SU-DHL-6 (cell line): ENCODE measurements around the gene THEMIS.
A peak's percentile ranks its signal among the peaks of the same experiment; 100 is the strongest.

Experiments
- H2AFZ ChIP-seq: fragments of 200-600 bp; sonication (generic); 2 replicates; pipeline ENCODE4 v1.6.1; 2014; ENCODE audit warnings: low read depth, mild to moderate bottlenecking, moderate library complexity, mixed read lengths, antibody characterized with exemption, low read length; ENCODE audit not compliant: severe bottlenecking
- H3F3A ChIP-seq: fragments of 200-600 bp; shearing (Covaris generic); 2 replicates; pipeline ENCODE4 v1.6.0; 2016; ENCODE audit warnings: antibody characterized with exemption, mild to moderate bottlenecking; ENCODE audit not compliant: insufficient read depth
- H3K27ac ChIP-seq: fragments of 200-600 bp; sonication (generic); 2 replicates; pipeline ENCODE4 v1.5.1; 2016; ENCODE audit warnings: low read depth, mild to moderate bottlenecking, low read length, moderate library complexity, mixed read lengths
- H3K27me3 ChIP-seq: fragments of 200-600 bp; sonication (generic), shearing (Covaris generic); 2 replicates; pipeline ENCODE4 v1.6.0; 2014; ENCODE audit warnings: mild to moderate bottlenecking, low read length
- H3K36me3 ChIP-seq: fragments of 200-600 bp; sonication (generic); 2 replicates; pipeline ENCODE4 v1.6.1; 2014; ENCODE audit warnings: mild to moderate bottlenecking, low read length, mixed read lengths
- H3K4me2 ChIP-seq: fragments of 300-600, 200-600 bp; shearing (Covaris generic), sonication (generic); 2 replicates; pipeline ENCODE4 v1.6.0; 2014; ENCODE audit warnings: low read length, low read depth, mild to moderate bottlenecking; ENCODE audit not compliant: poor library complexity, severe bottlenecking
- H3K4me3 ChIP-seq: fragments of 200-600 bp; sonication (generic); 2 replicates; pipeline ENCODE4 v1.5.1; 2014; ENCODE audit warnings: antibody characterized with exemption, low read length, mild to moderate bottlenecking, mixed read lengths; ENCODE audit not compliant: insufficient read depth, poor library complexity, severe bottlenecking
- H3K79me2 ChIP-seq: fragments of 200-600 bp; sonication (generic); 2 replicates; pipeline ENCODE4 v1.6.1; 2014; ENCODE audit warnings: mild to moderate bottlenecking, low read length, moderate library complexity; ENCODE audit not compliant: insufficient read depth
- H3K9ac ChIP-seq: fragments of 200-600 bp; sonication (generic); 2 replicates; pipeline ENCODE4 v1.7.0; 2014; ENCODE audit warnings: mild to moderate bottlenecking, low read length
- H3K9me2 ChIP-seq: fragments of 200-600 bp; sonication (generic); replicated peaks from 2 replicates; pipeline ENCODE4 v1.6.1; 2014; ENCODE audit warnings: low read length; ENCODE audit not compliant: insufficient read depth
- H3K9me3 ChIP-seq: fragments of 200-600 bp; sonication (generic); 2 replicates; pipeline ENCODE4 v1.6.1; 2014; ENCODE audit warnings: low read length, mixed read lengths; ENCODE audit not compliant: insufficient read depth
- H4K20me1 ChIP-seq: fragments of 200-600 bp; sonication (generic); 2 replicates; pipeline ENCODE4 v1.6.1; 2014; ENCODE audit warnings: low read depth, mild to moderate bottlenecking, antibody characterized with exemption, low read length, moderate library complexity, mixed read lengths
- EZH2phosphoT487 ChIP-seq: fragments of 200-600 bp; sonication (generic), shearing (Covaris generic); conservative IDR thresholded peaks from 2 replicates; pipeline ENCODE4 v1.6.1; 2018; ENCODE audit warnings: mild to moderate bottlenecking, antibody characterized with exemption, low read length, moderate library complexity, mixed read lengths
- TF ChIP-seq, protein P1 (sequence below): fragments of 200-600 bp; sonication (generic); IDR thresholded peaks from one replicate; pipeline ENCODE4 v1.5.1; 2017; ENCODE audit warnings: antibody characterized with exemption, mild to moderate bottlenecking, low read length, moderate library complexity; ENCODE audit not compliant: insufficient read depth, poor library complexity, severe bottlenecking

The THEMIS gene

DNA sequence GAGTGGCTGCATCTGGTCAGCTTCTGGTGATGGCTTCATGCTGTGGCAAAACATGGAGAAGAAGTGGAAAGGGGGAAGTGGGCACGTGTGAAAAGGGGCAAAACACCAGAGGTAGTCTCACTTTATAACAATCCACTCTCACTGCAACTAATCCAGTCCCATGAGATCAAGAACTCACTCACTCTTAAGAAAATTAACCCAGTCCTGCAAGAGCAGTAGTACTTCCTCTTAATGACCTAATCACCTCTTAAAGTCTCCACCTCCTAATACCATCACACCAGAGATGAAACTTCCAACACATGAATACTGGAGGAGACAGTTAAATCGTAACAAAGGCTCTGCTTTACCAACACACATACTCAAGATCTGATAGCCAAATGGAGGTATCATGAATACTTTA, 152.6 kb downstream of the THEMIS start:
- no peaks in the 10 kb centered on the region for H3K79me2 ChIP-seq
- no peaks in the 10 kb centered on the region for H3F3A ChIP-seq

DNA sequence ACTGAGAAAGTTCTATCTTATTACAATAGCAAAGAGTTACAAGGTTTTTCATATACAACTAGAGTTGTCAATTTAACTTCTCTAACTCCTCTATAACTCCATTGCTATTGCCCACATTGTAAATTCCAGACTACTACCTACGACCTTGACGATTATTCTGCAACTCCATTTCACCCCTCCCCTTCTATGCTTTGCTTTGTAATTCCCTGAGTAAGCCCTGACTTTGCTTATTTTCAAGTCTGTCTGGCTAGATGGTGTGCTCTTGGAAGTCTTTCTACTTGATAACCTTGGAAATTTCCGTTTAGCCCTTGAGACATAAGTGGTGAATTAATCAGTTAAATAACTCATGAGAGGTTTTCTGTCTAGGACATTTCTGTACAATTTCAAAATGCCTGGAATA, 162.4 kb downstream of the THEMIS start:
- H3K9ac ChIP-seq = no peak overlapping the region
- no peaks in the 10 kb centered on the region for H3K79me2 ChIP-seq
- no peak overlapping the region for H3K27ac ChIP-seq
- H3K27me3 ChIP-seq = no peaks in the 10 kb centered on the region
- H2AFZ ChIP-seq = no peak overlapping the region
- no peaks in the 10 kb centered on the region for H3K36me3 ChIP-seq
- no peaks in the 10 kb centered on the region for H3F3A ChIP-seq
- no peaks in the 10 kb centered on the region for H3K9me3 ChIP-seq
- no peaks in the 10 kb centered on the region for H3K9me2 ChIP-seq
- H3K4me3 ChIP-seq = no peak overlapping the region
- TF ChIP-seq, protein P1, sequence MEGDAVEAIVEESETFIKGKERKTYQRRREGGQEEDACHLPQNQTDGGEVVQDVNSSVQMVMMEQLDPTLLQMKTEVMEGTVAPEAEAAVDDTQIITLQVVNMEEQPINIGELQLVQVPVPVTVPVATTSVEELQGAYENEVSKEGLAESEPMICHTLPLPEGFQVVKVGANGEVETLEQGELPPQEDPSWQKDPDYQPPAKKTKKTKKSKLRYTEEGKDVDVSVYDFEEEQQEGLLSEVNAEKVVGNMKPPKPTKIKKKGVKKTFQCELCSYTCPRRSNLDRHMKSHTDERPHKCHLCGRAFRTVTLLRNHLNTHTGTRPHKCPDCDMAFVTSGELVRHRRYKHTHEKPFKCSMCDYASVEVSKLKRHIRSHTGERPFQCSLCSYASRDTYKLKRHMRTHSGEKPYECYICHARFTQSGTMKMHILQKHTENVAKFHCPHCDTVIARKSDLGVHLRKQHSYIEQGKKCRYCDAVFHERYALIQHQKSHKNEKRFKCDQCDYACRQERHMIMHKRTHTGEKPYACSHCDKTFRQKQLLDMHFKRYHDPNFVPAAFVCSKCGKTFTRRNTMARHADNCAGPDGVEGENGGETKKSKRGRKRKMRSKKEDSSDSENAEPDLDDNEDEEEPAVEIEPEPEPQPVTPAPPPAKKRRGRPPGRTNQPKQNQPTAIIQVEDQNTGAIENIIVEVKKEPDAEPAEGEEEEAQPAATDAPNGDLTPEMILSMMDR = no peak
- TF ChIP-seq EZH2phosphoT487 = no peak
- no peaks in the 10 kb centered on the region for H4K20me1 ChIP-seq
- no peak overlapping the region for H3K4me2 ChIP-seq

More for the DNA sequence above, 152.6 kb downstream of the THEMIS start:
- Histone ChIP-seq H3K4me3 (no peak overlapping the region), H3K27me3 (no peaks in the 10 kb centered on the region), H3K27ac (no peak overlapping the region), H3K4me2 (no peak overlapping the region), H2AFZ (no peak overlapping the region), H3K9ac (no peak overlapping the region), H3K9me3 (no peaks in the 10 kb centered on the region), H4K20me1 (no peaks in the 10 kb centered on the region), H3K9me2 (no peaks in the 10 kb centered on the region), H3K36me3 (no peaks in the 10 kb centered on the region)
- no peak for TF ChIP-seq EZH2phosphoT487
- TF ChIP-seq, protein P1 = no peak

DNA sequence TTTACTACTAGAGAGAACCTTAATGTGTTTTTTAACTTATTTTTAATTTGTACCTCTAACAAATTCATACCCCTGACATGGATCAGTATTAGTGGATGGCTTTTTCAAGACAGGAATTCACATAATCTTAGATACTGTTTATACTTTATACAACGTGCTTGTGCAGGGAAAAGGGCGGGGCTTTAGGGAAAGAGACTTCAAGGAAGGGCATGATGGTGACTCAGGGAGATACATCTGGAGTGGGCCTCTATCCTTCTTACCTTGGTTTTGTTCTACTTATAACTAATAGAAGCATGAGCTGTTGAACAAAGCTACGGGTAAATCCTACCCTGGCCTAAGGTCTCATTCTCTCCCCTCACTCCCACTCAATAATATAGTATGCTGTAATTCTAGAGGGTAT, 163.1 kb downstream of the THEMIS start:
- Histone ChIP-seq H4K20me1 (no peaks in the 10 kb centered on the region), H3K27ac (no peak overlapping the region), H3K36me3 (no peaks in the 10 kb centered on the region), H3K27me3 (no peaks in the 10 kb centered on the region), H3K9me3 (no peaks in the 10 kb centered on the region), H2AFZ (no peak overlapping the region), H3K4me3 (no peak overlapping the region), H3F3A (no peaks in the 10 kb centered on the region), H3K4me2 (no peak overlapping the region), H3K9me2 (no peaks in the 10 kb centered on the region), H3K79me2 (no peaks in the 10 kb centered on the region), H3K9ac (no peak overlapping the region)
- TF ChIP-seq EZH2phosphoT487 = no peak
- TF ChIP-seq, protein P1 = no peak

DNA sequence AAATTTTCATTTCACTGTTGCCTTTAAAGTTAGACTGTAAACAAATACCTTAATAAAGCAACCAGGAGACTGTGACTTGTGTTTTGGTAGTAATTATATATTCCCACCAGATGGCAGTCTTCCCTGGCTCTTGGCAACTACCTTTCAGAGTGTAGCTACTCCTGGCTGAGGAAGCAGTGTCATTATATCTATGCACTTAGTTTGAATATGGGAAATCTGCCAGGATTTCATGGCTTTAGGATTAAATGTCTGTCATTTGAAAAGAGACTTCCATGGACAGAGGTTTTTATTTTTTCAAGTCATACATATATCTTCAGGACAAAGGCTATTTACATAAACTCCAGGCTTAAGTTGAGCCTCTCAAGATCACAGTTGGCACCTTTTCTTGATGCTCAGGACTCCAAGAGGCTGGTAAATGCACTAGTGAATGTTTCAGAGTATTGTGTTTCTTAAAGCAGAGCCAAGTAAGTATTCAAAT, 163.8 kb downstream of the THEMIS start:
- Histone ChIP-seq H3K36me3 (no peaks in the 10 kb centered on the region), H3K4me2 (no peak overlapping the region), H3K79me2 (no peaks in the 10 kb centered on the region), H3K9me2 (no peaks in the 10 kb centered on the region), H3F3A (no peaks in the 10 kb centered on the region), H4K20me1 (no peaks in the 10 kb centered on the region), H3K9me3 (no peaks in the 10 kb centered on the region), H3K9ac (no peak overlapping the region), H3K27me3 (no peaks in the 10 kb centered on the region), H3K4me3 (no peak overlapping the region), H2AFZ (no peak overlapping the region), H3K27ac (no peak overlapping the region)
- TF ChIP-seq, protein P1 = peak; percentile 30
- TF ChIP-seq EZH2phosphoT487 = no peak
